HCEC 1CT (cell line): Measurements from ENCODE around the gene CHRD.
A peak's percentile ranks its signal among the peaks of the same experiment; 100 is the strongest.

Experiments
- DNase-seq: peaks from one replicate; pipeline ENCODE4 v3.0.0-alpha.2; 2017

CHRD gene

DNA sequence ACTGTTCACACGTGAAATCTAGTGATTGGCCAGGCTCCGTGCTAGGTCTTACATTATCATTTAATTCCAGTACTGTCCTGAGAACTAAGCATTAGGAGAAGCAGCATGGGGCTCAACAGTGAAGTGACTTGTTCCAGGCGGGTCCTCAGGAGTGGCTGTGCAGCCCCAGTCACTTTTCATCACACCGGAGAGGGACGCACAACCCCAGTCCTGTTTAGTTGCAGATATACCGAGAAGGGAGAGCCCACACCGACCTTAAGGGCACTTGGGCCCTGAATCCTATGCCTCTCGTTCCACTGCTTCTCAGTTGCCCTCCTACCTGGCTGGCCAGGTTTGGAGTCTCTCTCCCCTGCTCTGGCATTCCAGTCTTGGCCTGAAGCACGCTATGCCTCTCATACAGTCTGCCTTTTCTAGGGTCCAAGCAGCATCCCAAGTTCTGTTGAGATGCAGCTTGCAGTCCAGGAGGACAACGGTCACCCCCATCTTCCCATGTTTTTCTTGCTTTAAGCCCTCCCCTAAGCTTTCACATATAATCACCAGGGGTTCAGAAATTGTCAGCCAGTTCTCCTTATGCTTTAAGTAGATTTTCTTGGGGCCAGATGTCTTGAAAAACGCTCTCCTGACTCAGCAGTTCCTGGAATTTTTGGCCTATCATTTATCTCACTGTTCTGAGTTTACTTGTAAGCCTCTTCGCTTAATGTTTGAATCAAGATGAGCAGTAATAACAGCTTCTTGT, 32.4 kb upstream of the CHRD start:
- DNase-seq, result no peak

DNA sequence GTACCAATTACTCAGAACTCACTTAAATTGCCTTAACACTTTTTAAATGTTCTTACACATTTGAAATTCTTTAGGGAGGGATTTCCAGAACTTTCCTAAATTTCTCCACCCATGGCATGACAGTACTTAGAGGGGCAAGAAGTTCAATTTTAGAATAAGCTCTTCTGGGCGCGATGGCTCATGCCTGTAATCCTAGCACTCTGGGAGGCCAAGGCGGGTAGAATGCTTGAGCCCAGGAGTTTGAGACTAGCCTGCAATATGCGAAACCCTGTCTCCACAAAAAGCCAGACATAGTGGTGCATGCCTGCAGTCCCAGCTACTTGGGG, 31.8 kb upstream of the CHRD start:
- no peak for DNase-seq

DNA sequence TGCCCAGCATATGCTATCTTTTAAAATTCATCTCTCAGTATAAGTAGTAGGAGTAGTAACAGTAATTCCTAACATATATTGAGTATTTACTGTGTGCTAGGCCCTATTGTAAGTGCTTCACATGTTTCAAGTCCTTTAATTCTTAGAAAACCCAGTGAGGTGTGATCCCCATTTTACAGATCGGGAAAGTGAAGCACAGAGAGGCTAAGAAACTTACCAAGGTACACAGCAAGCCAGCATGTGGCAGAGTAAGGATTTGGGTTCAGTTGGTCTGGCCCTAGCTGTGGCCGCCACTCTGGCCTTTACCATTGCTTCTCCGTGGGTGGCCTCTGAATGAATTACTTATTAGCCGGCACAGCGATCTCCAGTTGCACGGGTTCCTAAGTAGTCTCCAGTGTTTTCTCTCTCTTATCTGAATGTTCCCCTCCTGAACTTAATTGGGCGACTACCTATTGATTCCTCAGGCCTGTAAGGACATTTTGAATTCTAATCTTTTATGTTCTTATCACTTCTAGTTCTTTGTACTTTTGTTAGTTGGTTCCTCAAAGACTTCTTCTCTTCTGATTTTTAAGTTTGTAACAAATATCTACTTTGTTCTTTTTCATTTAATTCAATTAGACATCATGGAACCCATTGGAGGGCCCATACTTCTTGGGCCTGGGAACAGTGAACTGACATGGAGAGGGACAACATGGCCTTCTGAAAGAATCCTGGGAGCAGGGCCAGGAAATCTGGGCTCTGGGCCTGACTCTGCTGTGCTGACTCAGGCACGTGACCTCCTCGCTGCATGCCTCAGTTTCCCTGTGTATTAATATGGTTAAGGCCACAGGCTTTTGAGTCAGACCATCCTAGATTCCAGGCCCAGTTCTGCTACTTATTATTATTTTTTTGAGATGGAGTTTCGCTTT, 30.0 kb upstream of the CHRD start:
- DNase-seq, result no peak

DNA sequence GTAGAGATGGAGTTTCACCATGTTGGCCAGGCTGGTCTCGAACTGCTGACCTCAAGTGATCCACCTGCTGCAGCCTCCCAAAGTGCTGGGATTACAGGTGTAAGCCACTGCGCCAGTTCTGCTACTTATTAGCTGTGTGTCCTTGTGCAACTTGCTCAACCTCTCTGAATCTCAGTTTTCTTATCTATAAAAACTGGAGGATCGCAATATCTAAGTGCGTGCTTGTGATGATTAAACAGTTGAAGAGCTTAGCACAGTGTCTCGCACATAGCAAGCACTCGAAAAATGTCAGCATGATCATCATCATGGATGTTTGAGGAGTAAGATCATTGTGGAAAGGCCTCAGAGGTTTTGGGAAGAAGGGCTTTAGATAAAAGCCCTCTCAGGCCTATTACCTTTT, 29.2 kb upstream of the CHRD start:
- DNase-seq, result no peak

DNA sequence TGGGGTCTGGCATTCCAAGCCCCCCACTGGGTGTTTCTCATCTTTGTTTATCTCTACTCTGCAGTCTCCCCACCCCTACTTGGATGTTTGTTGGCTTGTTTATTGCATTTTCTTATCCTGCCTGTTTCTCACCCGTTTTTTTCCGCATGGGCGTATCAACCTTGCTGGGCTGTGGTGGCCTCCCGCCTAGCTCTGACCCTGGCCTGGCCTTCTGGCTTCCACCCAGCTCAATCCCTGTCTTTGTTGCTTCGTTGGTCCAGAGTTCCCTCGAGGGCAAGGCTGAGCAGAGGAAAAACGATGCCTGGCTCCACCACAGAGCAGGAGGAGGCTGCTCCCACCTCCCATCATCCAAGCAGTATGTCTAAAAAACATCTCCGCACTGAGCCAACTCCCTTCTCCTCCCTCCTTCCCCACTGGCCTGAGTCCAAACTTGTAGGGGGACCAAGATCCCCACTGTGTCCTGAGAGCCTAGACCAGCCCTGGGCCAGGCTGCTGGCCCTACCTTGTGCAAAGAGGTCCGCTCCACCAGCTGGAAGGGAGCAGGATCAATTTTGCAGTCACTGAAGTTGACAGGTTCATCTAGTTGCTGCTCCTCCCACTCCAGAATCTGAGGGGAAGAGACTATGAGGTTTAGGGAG, 28.2 kb upstream of the CHRD start:
- DNase-seq, result no peak

DNA sequence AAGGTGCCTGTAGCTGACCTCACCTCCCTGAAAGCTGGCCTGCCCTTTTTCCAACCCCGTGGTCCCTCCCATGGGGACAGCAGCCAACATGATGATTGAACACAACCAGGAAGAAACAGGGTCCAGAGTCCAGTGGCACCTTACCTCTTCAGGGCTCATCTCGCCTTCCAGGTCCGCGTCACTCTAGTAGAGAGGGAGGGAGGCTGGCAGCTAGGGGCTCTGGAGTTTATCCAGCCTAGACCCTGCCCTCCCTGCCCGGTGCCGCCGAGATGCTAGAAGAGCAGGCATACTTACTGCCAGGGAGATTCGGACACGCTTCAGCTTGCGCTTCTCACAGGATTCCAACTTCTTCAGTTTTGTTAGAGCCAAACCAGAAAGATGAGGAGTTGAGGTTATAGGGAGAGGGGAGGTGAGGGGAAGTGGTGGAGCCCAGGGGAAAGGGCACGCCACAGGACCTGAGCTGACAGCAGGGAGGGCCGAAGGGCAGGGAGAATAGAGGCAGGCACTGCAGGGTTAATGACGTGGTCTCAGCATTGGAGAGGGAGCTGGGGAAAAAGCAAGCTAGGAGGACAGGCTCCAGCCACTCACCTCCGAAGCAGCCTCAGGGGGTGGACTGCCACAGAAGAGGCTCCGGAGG, 27.6 kb upstream of the CHRD start:
- no peak for DNase-seq

DNA sequence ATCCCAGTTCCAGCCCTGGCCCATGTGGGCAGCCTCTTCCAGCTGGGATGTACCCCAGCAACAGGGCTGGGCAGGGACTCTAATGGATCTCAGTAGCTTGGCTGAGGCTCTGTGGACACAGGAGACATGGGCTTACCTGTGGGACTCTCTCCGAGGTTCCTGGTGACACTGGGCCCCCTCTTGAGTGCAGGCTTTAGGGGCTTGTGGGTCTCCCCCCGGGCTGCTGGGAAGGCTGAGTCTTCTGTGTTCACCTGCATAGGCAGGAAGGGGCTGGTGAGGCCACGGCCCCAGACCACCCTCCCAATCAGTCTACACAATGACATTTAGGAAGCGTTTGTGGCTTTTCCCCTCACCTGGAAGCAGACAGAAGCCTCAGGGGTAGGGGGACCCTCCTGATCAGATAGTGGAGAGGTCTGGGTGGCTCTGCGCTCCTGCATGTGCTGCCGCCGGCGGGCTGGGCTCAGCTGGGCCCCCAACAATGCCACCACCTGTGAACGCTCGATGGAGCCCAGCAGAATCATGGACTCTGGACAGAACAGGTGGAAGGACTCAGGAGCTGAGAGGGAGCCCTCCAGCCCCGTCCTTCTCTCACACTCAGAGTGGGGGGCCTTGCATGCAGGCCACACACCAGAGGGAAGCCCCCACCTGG, 26.8 kb upstream of the CHRD start:
- no peak for DNase-seq

DNA sequence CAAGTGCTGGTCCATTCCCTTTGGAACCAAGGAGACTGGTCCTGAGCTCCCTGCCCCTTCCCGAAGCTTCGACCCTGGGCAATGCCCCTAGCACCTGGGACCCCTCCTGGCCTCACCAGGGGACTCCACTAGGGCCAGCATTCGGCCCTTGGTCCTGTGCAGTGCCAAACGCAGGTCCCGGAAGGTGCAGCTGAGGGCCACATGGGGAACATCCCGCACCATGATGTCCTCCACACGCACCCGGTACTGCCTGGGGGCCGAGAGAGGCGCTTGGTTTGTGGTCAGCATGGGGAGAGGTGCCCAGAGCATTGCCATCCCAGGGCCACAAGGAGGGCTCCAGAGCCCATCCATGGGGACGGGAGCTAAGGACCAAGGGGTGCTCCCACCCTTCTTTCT, 26.3 kb upstream of the CHRD start:
- DNase-seq, result no peak

DNA sequence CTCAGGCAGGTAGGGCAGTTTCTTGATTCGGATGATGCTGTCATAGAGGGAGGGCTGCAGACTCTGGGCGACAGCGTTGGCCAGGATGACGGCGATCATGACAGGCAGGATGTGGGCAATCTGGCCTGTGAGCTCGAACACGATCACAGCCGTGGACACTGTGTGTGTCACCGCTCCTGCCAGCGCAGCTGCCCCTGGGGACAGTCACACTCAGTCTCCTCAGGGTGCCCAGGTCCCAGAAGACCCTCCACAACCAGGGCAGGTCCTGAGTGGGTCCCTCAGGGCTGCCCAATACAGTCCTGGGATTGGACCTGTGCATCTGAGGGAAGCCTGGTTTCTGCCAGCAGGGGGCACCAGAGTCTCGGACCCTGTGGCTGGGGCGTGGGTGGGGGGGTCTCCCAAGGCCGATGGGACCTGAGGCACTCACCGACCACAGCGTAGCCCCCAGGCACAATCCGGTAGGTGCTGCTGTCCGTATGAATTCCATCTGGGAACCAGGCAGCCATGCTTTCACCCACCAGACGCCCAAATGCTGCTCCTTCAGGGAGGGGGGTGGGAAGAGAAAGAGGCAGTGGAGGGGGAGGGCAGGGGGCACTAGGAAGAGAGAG, 25.6 kb upstream of the CHRD start:
- no peak for DNase-seq

DNA sequence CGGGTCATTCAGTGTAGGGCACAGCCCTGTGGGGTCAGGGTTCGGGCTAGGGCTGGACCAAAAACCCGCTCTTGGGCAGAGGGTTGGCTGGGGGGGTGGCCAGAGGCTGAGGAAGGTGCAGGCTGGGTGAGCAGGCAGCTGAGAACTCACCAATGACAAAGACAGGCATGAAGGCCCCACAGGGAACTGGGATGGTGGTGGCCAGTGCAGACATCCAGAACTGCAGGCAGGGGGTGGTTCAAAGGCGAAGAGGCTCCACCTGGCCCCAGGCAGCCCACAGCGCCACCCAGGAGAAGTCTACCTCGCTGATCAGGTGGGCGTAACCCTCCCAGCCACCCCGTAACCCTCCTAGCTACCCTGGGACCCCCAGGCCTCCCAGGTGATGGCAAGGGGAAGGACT, 25.1 kb upstream of the CHRD start:
- DNase-seq, result no peak

DNA sequence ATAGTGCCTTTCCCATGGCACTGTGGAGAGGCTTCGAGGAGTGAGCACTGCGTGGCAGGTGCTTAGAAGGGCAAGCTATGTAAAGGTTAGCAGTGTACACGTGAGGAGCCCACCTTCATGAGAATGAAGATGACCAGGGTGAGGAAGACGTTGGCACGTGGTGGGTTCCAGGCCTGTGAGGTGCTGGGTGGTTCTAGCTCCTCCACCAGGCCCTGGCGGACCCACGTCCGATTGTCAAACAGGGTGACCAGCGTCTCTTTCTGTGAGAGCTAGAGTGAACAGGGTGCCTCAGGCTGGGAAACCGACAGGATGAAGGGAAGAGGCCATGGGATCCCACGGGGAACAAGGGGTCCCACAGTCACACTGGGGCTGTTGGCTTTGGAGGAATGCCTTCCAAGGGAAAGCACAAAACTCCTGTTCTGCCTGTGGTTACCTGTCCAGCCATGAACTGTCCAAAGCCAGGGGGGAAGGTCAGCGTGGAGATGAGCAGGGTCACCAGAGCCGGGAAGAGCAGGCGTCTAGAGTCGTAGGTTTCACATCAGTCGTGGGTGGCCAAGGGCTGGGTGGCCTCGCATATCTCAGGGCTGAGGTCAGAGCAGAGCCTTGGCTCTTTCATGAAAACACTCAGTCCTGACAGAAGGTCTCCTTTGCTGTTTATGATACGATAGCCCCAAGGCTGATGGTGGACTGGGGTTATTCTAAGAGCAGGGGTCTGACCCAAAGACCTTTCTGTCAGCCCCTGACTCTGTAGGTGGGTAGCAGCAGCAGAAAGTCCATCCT, 24.4 kb upstream of the CHRD start:
- DNase-seq, result no peak

DNA sequence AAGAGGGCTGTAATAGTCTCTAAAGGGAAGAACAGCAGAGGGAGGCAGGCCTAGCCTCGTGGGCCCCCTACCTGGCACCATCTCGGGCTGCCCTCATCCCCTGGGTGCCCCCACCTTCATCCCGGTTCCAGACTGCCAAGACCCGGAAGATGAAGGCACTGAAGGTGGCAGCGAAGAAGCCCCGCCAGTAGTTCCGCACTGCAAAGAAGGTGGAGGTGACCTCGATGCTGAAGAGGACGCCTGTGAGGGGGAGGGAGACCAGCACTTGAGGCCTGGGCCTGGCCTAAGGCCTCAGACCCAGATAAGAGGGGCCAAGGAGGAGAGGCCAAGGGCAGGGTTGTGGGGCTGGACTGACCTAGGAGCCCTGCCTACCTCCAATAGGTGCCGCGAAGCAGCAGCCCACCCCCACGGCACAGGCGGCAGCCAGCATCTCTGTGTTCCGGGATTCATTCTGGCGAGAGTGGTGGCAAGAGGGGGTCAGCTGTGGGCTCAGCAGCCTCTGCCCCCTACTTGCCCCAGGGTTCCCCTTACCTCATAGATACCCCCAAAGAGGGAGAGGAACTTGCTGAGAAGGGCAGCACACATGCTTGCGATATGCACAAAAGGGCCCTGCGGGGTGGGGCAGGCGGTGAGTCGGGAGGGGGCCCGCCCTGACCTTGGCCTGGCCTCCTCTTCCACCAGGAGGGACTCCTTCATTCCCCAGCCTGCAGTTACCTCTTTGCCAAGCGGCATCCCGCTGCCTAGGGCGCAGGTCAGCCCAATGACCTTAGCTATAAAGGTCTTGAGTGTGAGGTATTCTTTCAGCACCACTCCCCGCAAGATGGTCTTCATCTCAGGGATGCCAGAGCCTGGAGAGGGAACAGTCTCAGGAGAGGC, 22.4 kb upstream of the CHRD start:
- DNase-seq, result no peak

DNA sequence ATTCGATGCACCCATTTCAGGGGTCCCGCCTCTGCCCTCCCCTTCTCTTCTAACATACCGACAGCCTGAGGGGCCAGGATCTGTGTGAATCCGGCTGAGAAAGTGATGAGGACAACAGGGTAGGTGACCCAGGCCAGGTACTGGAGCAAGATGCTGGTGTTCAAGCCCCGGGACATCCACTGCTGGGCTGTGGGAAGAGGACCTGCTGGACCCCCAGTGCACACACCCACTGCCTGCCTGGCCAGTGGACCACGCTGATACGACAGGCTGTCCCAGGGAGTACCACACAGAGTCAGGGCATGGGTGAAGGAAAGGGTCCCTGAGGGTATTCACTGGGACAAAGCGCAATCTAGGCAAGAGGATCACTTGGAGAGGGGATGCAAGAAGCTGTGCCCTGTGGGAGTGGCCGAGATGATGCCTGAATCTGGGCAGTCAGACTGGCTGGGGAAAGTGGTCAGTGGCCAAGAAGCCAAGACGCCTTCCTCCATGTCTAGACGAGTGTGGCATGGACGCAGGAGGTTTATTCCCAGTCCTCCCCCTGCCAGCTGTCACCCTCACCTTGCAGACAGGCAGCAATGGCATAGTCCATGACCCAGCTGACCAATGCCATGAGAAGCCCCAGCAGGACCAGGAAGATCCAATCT, 21.6 kb upstream of the CHRD start:
- no peak for DNase-seq

DNA sequence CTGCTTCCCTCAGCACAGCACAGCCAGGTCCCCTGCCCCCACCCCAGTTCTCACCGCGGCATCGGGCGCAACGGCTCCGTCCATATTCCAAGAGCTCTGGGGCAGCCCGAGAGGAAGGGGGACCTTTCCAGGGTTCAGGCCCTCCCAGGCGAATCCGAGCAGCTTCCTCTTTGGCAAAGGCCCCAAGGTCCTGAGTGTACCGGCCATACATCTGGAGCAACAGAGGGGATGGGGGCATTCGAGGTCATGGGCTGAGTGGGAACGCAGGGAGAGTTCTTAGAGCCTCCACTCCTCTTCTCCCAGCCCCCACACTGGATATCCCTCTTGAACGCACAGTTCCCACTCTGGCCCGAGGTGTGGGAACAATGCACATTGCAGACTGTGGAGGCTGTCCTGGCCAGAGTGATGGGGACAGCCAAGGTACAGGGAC, 20.9 kb upstream of the CHRD start:
- DNase-seq, result no peak

DNA sequence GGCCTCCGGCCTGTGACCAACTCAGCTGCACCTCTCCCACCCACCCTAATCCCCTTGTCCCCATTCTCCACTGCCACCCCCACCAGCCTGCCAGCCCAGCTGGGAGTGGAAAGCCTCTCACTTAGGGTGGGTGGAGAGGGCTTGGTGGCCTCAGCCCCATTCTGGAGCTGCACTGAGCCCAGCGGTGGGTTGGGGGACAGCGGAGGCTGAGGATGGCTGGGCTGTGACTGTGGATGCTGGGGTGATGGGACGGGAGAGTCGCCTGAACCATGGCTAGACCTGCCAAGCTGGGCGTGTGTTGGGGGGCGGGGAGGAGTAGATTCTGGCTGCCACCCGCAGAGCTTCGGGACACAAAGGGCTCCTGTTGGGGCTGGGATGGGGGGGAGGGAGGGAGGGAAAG, 20.2 kb upstream of the CHRD start:
- DNase-seq, result no peak

DNA sequence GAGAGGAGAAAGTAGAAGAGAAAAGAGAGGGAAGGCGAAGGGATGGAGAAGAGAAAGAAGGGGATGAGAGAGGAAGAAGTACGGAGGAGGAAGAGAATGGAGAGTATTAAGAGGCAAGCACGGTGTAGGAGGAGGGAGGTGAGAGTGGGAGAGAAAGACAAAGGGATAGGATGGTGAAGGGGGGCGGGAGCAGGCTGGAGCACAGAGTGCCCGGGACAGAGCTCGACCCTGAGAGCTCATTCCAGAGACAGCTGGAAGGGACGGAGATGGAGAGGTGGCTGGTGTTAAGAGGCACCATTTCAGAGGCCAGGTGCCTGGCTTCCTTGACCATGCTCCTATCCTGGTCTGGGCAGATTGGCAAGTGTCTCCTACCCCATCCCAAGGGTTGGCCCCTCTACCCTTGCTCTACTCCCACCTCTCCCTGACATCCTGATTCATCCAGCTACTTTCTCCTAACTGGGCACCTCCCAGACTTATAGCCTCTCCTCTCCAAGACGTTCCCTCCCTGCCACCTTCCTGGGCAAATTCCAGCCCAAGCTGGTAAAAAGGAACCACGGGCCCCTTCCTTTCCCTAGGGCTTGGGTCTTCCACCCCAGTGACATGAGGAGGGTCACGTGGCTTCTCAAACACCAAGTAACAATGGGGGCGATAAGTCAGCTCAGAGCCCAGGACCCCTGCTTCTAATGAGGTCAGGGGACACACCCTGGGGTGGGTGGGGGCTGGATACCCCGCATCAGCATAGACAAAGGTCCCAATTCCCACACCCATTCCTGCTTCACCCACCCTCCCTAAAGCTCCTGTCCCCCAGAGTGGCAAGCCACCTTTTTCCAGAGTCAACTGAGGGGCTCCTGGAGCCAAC, 19.6 kb upstream of the CHRD start:
- DNase-seq, result no peak

DNA sequence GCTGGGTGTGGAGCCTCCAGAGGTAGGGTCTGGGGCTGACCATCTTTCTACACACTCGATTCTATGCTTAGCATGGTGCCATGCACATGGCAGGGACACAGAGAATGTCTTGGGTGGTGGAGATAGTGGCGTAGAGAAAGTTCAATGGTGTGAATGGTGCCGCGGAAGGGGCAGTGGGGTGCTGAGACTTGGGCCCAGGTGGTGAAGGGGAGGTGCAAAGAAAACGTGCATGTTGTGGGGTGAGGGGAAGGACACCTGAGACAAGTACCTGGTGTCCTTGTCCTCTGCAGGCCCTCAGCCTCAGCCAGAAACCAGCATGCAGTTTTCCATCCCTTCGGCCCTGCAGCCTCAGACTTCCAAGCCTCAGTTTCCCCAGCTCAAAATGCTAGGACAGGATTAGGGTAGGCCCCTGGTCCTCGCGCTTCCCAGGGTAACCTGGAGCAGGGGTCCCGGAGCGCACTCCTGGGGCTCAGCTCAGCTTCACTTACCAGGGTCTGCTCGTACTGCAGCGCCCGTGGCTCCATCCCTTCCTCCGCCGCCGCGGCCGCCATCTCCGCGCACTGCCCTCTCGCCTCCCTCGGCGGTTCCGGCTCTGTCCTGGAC, 18.8 kb upstream of the CHRD start:
- DNase-seq, result no peak

DNA sequence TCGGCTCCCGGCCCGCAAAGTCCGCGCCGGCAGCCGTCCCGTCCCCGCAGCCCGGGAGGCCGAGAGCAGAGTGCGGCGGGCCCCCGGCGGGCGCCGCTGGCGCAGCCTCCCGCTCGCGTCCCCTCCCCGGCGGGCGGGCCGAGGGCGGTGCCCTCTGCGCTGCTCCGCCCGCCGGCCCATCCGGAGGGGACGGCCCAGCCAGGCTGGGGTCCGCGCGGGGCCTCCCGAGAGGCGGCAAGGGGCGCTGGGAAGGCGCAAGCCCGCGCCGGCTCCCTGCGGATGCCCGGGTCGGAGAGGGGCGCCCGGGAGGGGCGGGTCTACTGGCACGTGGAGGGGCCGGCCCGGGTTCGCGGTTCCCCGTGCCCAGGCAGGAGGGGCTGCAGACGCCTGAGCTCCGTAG, 18.3 kb upstream of the CHRD start, which contains the start of the genes CLCN2 and POLR2H:
Gene CLCN2 (minus strand): TSS at position 74 of the 400 bp plus-strand sequence. CDS start 126 bp downstream, outside the sequence.
Gene POLR2H (plus strand): TSS at position 179 of the 400 bp plus-strand sequence. CDS start 1,783 bp downstream, outside the sequence.
- peak; percentile 45 for DNase-seq
